Kidney (tissue), 14 donors: Measurements from ENCODE around the gene HNMT. TPM values are rescaled to one million over a fixed set of nuclear protein-coding genes. Genes with fewer than 3 reads are reported as not detected.

Experiments
- DNase-seq, 5 donors: peaks; one replicate each; pipeline ENCODE4 v3.0.0-alpha.2; 2013 to 2020
- FAIRE-seq: peaks from 2 replicates; lab custom pipeline; 2012; peaks lifted over from hg19 to GRCh38; lab: Jason Lieb, UNC
- H3K27ac ChIP-seq, 2 donors: one replicate each; pipeline ENCODE4 v1.7.0; 2013; ENCODE audit warnings: low read depth in 2 of 2, low read length in 2 of 2, inconsistent platforms in 1 of 2
- H3K27me3 ChIP-seq: one replicate; pipeline ENCODE4 v1.7.1; 2013; ENCODE audit warnings: low read length, inconsistent platforms; ENCODE audit not compliant: control insufficient read depth, insufficient read depth
- H3K36me3 ChIP-seq, 3 donors: one replicate each; pipeline versions ENCODE4 v1.7.0 to v1.7.1; 2013; ENCODE audit warnings: low read length in 3 of 3, control low read depth in 1 of 3, inconsistent platforms in 1 of 3; ENCODE audit not compliant: insufficient read depth in 3 of 3, control insufficient read depth in 2 of 3
- H3K4me1 ChIP-seq, 3 donors: one replicate each; pipeline versions ENCODE4 v1.7.0 to v1.7.1; 2013; ENCODE audit warnings: low read length in 3 of 3, inconsistent platforms in 1 of 3, low read depth in 1 of 3; ENCODE audit not compliant: control insufficient read depth in 2 of 3, insufficient read depth in 2 of 3
- H3K4me3 ChIP-seq, 3 donors: one replicate each; pipeline versions ENCODE4 v1.7.0 to v1.8.1; 2013; ENCODE audit warnings: low read length in 3 of 3, control low read depth in 1 of 3, inconsistent platforms in 1 of 3
- H3K9ac ChIP-seq, 3 donors: one replicate each; pipeline versions ENCODE4 v1.7.0 to v1.7.1; 2013; ENCODE audit warnings: low read length in 3 of 3, control low read depth in 1 of 3, inconsistent platforms in 1 of 3
- H3K9me3 ChIP-seq, 3 donors: one replicate each; pipeline versions ENCODE4 v1.7.0 to v1.7.1; 2013; ENCODE audit warnings: low read length in 3 of 3, control low read depth in 1 of 3, inconsistent platforms in 1 of 3; ENCODE audit not compliant: control insufficient read depth in 2 of 3, insufficient read depth in 1 of 3
- intact Hi-C: fragments of 100-400 bp; cut with DNase I; formaldehyde crosslinking; loops from one replicate; pipeline ENCODE4 v1.11.1; 2022
- polyA plus RNA-seq: library from polyadenylated mRNA; stranded (reverse); fragments of 350-450 nt; fragmentation: Illumina TruSeq; extraction: RNeasy Lipid Tissue Mini Kit (QIAGEN cat#74804); gene quantifications from one replicate; pipeline ENCODE4 v1.2.3, GENCODE V29; 2014; ENCODE audit warnings: low read depth, low replicate concordance; ENCODE audit not compliant: insufficient read depth
- total RNA-seq: library from RNA; stranded (reverse); fragmentation: NEBNext Ultra II Directional; extraction: Animal tissue kit (Norgen Biotek cat#: 25700); gene quantifications from one replicate; pipeline ENCODE4 v1.2.1, GENCODE V29; 2021
- TF ChIP-seq, protein P1 (sequence below): IDR thresholded peaks from 3 replicates; pipeline ENCODE4 v1.5.1; 2012; ENCODE audit warnings: mild to moderate bottlenecking, moderate library complexity, borderline replicate concordance; ENCODE audit not compliant: insufficient read depth; ENCODE audit errors: extremely low read depth
- donor health status: control.
- donor health status: control.
- donor health status: control.
- donor health status: control.
- donor health status: control.
- donor health status: DM: yes; HTN: yes; CAD: no.
- donor health status: Normal renal cell carcinoma (clear cell type).

HNMT gene
- total and polyA plus RNA-seq, 2 donors from 2014 or later, result 61.6 to 69.2 TPM

DNA sequence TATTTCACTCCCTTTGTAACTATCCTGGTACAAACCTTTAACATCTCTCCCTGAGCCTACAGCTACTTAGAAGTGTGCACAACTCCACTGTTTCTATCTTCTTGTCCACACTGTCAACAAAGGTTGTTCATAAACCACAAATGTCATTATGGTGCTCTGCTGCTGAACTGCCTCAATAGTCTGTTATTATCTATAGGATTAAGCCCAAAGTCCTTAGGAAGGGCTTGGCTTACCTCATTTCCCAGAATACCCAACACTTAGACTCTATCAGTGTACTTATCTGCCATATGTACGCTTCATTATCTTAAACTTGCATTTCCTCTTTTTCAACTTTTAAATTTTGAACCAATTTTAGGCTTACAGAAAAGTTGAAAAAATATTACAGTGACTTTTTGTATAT is 94.2 kb downstream of the HNMT start:
- H3K9me3 ChIP-seq, result no peaks in the 10 kb centered on the region
- H3K4me3 ChIP-seq, result no peak overlapping the region
- intact Hi-C loops, result no loop called here
- H3K27me3 ChIP-seq, result no peaks in the 10 kb centered on the region
- no peak overlapping the region for H3K27ac ChIP-seq
- FAIRE-seq (no peak), DNase-seq (no peak)
- H3K9ac ChIP-seq, result no peak overlapping the region
- H3K4me1 ChIP-seq, result no peaks in the 10 kb centered on the region
- no peaks in the 10 kb centered on the region for H3K36me3 ChIP-seq
- TF ChIP-seq, protein P1, sequence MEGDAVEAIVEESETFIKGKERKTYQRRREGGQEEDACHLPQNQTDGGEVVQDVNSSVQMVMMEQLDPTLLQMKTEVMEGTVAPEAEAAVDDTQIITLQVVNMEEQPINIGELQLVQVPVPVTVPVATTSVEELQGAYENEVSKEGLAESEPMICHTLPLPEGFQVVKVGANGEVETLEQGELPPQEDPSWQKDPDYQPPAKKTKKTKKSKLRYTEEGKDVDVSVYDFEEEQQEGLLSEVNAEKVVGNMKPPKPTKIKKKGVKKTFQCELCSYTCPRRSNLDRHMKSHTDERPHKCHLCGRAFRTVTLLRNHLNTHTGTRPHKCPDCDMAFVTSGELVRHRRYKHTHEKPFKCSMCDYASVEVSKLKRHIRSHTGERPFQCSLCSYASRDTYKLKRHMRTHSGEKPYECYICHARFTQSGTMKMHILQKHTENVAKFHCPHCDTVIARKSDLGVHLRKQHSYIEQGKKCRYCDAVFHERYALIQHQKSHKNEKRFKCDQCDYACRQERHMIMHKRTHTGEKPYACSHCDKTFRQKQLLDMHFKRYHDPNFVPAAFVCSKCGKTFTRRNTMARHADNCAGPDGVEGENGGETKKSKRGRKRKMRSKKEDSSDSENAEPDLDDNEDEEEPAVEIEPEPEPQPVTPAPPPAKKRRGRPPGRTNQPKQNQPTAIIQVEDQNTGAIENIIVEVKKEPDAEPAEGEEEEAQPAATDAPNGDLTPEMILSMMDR, result no peak

DNA sequence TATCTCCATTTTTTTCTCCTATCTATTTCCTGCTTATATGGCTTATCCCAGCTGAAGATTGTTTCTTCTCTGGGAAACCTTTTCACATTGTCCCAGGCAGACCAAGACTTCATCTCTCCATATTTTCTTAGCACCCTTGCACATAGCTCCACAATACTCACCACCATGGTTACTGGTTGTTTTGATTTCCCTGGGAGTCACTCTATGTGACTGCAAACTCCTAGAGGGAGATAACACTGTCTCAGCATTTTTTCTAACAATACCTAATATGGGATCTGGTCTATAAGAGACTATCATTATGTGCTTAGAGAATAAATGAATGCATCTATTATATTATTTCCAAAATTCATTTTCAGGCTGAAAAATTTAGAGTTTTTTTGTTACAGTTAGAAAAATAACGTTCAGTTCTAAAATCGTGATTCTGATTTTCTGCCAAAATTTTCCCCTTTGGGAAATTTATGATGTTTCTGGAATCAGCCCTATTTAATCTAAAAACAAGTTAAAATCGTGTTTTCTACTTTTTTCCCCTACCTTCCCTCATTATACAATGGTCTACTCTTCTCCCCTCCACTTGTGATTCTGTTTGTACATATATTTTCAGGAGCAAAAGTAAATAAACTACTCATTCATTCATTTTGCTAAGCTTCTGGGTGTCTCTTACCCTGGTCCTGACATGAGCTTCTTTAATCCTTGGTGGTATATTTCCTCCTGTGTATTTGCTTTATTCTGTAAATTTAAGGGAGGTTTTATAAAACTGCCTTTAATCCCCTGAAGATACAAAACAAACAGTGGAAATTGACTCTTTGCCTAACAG is 95.4 kb downstream of the HNMT start:
- H3K27me3 ChIP-seq, result no peaks in the 10 kb centered on the region
- TF ChIP-seq, protein P1, result no peak
- intact Hi-C loops, result no loop called here
- no peak overlapping the region for H3K9ac ChIP-seq
- no peaks in the 10 kb centered on the region for H3K36me3 ChIP-seq
- H3K9me3 ChIP-seq, result no peaks in the 10 kb centered on the region
- no peak for DNase-seq
- H3K4me1 ChIP-seq, result no peaks in the 10 kb centered on the region
- H3K4me3 ChIP-seq, result no peak overlapping the region
- H3K27ac ChIP-seq, result no peak overlapping the region
- no peak for FAIRE-seq

DNA sequence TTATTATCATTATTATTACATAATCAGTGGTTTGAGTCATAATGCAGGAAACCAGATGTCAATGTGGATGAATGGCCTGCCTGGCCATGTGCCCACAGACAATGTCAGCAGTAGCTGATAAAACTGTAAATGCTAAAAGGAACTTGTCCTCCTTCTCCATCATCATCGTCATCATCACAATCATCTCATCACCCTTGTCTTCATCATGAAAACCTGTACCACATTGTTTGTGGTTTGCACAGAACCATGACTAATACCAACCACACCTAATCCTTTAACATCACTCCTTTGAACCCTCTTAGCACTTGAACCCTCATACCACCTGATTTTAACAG is 96.0 kb downstream of the HNMT start:
- Histone ChIP-seq H3K27ac (no peak overlapping the region), H3K4me3 (no peak overlapping the region), H3K4me1 (no peaks in the 10 kb centered on the region), H3K9me3 (no peaks in the 10 kb centered on the region), H3K27me3 (no peaks in the 10 kb centered on the region), H3K9ac (no peak overlapping the region), H3K36me3 (no peaks in the 10 kb centered on the region)
- intact Hi-C loops, result no loop called here
- DNase-seq (peak in 1 of 5 donors; percentile 76), FAIRE-seq (no peak)
- TF ChIP-seq, protein P1, result no peak
